NCI-H1930 (cell line): ENCODE results near the gene SH3RF3.

Experiments
- DNase-seq, 2 experiments: peaks; one replicate each; lab custom pipeline; 2025; lab: John Stamatoyannopoulos, UW

The SH3RF3 gene

GRCh38 chr2:109313343-109313742, 184.3 kb downstream of the SH3RF3 start:
- DNase-seq = no peak

DNA sequence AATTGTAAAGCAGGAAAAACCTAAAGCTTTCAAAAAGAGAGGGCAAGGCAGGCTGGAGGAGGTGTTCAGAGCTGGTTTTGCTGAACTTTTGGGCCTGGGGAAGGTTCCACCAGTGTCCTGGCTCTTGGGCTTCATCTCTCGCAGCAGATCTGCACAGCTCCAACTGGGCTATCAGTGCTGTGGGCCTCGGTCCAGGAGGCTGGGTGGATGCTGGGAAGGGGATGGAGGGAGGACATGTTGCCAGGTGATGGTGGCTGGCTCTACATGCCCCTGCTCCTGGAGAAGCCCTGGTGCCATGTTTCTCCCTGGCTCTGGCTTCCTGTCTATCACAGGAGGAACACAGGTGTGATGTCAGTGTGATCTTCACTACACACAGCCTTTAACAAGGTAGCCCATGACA, 187.1 kb downstream of the SH3RF3 start:
- DNase-seq = no peak

DNA sequence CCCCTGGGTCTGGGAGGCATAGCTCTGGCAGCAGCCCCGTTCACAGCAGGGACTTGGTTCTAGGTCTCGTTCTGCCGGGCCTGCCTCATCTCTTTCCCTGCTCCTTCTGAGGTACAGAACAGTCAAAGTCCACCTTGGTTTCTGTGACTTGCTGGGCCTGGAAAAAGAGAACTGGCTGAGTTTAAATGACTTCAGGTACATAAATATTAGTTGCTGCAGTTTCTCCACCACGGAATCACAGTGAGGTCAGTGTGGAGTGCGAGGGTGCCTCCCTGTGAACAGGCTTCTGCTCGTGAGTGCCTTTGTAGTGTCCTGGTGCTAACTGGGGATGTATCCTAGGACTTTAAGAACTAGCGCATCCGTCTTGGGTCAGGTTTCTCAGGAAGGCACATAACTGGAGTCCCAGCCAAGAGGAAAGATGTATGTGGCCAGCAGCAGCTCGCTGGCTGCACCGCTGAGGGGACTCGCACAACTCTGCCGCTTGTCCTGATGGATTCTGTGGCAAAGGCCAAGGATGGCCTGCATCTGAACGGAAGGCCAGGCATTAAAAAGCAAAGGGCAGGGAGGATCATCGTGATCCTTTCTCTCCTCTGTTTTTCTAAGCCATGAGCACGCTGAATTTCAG, 188.6 kb downstream of the SH3RF3 start:
- DNase-seq = no peak

DNA sequence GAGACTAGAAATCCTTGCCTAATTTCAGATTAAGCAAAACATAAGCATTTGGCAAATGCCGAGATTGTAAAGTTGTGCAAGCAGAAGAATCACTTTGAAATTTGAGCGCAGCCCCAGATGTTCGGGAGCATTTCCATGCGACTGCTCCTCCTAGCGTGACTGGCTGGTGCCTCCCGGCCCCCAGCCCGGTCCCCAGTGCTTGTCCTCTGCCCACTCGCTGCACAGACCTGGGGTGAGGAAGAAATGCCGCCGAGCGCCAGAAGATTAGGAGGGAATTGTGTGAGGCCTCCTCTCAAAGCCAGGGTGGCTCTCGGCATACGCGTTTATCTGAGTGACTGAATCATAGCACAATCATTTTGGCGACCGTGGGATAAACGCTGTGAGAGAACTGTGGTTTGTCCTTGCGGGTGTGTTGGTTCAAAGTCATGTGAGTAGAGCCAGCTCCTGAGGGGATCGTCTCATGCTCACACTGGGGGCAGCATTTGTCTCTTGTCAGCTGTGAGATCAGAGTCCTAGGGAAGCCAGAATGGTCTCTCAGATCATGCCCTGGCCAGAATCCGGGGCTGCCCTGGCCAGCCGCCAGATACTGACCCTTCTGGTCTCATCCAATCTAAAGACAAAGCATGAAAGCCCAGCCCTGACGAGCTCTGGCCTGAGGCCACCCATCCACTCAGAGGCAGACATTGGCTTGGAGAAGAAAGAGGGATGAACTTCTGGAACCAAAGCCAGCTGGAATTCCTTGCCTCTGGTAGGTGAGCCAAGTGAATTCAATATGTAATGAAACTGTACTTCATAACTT, 189.3 kb downstream of the SH3RF3 start:
- no peak for DNase-seq

DNA sequence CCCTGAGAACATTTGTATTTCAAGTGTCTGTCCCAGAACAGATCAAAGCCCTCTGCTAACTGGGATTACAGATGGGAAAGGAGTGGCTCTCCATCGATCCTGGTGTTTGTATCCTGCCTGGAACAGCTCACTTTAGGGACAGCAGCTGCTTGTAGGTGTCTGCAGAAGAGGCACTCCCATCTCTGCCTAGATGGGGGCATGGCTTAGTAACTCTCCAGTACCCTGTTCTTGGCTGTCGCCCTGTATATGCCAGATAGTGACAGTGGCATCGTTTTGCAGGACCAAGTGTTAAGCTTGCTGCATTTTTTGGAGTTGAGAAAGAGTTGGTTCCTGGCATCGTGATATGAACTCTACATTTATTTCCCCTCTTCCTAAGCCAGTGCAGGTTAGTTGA, 189.9 kb downstream of the SH3RF3 start:
- DNase-seq = no peak

GRCh38 chr2:109320195-109320922, 191.4 kb downstream of the SH3RF3 start:
- no peak for DNase-seq

DNA sequence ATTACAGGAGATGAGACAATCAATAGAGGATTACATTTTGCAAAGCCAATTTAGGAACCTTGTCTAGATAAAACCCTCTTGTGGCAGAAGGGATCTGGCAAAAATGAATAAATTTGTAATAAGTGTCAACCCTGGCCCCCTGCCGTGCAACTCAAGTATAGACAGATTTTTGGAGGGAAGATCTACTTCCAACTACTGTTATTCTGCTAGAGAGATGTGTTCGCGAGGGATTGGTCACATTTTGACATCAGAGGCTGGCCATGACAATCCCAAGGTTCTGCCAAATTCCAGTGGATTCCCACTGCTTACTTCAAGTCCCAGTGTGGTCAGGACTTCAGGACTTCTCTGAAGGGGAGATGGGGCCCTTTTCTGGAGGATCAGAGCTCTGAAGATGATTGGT, 192.6 kb downstream of the SH3RF3 start:
- DNase-seq = no peak

DNA sequence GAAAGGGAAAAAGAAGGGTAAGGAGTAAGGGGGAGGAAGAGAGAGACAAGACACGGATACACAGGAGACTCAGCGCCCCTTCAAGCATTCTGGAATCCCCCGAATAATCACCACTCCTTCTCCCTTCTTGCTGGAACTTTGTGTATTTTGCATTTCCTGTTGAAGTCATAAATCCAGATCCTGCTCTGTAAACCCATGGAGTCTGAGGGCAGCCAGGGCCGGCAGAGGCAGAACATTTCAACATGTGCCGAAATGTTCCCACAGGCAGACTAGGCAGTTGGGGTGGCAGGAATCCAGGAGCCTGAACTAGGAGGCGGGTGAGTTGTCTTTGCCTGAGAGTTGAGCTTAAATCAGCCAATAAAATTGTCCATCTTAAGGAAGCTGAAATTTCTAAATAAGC, 193.1 kb downstream of the SH3RF3 start:
- no peak for DNase-seq

GRCh38 chr2:109322641-109323040, 193.6 kb downstream of the SH3RF3 start:
- no peak for DNase-seq

GRCh38 chr2:109324861-109325260, 195.9 kb downstream of the SH3RF3 start:
- no peak for DNase-seq

GRCh38 chr2:109325570-109325969, 196.6 kb downstream of the SH3RF3 start:
- DNase-seq = no peak

DNA sequence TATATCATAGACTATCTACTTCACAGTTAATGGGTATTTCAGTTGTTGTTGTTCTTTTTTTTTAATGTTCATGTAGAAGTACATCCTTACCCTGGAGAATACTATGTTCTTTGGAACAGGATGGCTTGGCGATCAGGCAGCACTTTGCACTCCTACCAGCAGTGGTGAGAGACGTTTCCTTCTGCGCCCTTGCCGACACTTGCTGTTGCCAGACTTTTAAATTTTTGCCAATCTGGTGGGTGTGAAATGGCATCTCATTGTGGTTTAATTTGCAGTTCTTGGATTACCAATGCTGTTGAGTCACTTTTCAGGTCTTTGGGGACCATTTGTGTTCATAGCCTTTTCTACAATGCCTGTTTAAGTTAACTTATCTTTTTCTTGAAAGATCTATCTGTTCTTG, 197.3 kb downstream of the SH3RF3 start:
- no peak for DNase-seq

GRCh38 chr2:109330056-109330455, 201.1 kb downstream of the SH3RF3 start:
- DNase-seq = no peak

- no peak for DNase-seq
These were observed 202.1 kb downstream of the SH3RF3 start for GRCh38 chr2:109331081-109331480.

DNA sequence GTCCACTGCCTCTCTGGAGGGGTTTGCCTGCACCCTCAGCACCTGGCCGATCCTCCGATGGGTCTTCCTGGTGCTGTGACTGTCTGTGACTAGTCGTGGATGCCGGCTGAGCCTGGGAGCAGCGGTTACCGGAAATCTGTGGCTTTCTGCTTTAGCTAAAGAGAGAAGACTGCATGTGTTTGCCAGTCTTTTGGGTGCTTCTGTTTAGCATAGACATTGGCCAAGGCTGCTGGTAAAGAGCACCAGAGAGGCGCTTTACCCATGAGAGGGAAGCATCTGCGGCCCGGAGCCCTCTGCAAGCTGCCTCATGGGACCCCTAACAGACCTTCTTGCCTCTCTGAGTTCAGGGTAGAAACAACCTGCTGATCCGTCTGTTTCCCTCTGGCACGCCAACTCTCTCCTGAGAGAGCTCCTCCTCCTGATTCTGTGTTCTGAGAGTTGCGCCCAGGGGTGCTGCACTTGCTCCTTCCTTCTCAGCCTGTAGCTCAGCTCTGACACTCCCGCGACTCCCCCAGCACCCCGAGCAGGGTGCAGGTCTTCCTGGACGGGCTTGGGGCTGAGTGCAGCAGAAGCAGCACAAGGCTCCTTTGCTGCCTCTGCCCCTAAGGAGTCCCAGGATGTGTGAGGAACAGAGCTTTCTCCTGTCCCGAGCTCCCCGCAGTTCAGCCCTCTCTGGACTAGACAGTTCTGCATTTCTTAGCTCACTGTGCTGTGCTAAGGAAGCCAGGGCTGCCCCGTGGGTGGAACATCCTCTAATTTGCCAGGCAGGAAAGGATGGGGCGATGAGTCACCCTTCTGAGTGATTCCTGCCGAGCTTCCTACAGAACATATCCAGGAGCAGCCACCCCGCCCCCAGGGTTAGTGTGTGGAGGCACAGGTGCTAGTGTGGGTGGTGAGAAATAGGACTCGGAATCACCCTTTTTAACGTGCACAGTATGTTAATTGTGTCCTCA, 203.2 kb downstream of the SH3RF3 start:
- no peak for DNase-seq

DNA sequence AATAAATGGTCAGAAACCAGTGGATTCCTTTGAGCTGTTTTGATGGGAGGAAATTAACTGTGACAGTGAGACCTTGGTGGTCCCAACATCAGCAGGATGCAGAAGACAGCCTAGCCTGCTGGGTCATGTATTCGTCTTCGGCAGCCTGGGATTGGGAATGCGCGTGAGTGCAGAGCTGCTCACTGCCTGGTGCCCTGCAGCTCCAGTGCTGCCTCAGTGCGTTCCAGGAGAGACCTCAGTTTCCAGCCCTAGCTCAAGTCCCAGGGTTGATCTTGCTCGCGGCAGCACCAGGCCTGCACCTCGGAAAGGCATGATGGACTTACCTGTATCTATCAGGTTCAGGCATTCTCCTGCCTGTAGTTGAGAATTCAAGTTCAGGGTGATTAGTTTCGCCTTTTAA, 203.9 kb downstream of the SH3RF3 start:
- no peak for DNase-seq

DNA sequence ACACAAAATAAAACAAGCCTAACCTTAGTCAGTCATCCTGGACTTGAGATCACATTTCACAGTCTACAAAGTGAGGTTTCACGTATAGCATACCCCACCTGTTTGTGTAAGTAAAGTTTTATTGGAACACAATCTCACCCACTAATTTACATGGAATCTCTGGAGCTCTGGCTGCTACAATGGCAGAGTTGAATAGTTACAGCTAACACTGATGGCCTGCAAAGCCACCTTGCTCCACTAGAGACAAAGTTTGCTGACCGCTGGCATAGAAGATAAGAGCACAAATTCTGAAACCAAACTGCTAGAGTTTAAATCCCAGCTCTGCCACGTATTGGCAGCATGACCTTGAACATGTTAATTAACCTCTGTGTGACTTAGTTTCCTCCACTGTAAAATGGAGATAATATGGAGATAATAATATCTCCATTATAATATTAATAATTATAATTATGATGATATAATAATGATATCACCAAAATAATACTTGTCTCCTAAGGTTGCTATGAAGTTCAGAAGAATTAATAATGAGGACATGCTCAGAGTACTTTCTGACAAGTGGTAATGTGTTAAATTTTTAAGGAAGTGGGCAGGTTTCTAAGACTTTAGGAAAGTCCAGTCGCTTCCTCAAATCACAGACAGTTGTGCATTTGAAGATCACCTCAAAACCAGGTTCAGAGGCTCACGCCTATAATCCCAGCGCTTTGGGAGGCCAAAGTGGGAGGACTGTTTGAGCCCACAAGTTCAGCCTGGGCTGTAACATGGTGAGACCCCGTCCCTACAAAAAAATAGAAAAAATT, 204.6 kb downstream of the SH3RF3 start:
- DNase-seq = no peak

- DNase-seq = no peak
These were observed 206.7 kb downstream of the SH3RF3 start for GRCh38 chr2:109335631-109336176.

DNA sequence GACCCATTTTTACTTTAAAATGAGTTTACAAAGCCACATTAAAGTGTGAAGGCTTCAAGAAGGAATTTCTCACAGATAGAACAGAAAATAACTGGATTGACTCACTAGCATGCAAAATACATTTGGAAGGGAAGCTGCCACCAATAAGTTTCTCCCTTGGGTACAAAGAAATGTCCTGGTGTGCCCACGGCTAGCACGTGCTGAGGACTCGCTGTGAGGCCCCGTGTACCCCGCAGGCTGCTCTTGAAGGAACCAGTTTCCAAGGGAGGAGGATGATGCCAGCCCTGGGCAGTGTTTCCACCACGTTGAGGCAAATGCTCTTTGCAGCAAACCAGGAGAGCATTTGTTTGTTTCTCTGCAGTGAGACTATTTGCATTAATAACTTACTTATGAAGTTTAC, 207.3 kb downstream of the SH3RF3 start:
- DNase-seq = no peak

DNA sequence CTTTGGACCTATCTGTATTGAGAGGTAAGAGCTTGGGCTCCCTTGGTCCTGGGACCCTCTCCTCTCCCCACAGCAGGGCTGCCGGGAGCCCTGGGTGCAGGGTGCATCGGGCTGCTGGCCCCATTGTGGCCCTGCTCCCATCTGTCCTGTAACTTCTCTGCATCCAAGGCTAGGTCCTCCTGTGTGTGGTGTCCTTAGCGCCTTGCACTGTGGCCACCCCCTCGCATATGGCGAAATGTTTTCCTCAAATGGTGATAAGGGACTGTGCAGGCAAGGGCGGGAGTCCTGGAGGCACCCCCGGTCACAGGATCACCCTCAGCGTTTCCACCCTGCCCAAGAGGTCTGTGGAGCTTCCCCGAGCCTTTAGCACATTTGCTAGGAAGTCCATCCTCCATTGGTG, 208.2 kb downstream of the SH3RF3 start:
- DNase-seq = no peak

DNA sequence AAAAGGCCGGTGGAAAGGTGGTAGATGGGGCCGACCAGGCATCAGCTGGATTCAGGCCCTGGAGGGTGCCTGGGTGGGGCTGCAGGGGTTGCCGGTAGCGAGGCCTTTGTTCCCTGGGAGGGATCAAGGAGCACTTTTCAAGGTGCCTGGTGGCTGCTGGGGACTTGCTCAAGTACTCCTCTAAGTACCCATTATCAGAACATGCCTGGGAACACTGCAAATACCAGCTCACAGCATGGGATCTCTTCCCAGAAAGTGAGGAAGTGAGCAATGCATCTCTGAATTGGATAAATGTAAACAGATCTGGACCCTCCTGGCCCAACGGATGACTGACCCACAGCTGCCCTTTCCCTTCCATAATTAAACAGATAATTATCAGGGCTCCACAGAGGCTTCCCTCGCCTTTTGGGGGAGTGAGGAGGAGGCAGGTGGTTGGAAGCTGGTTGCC, 210.5 kb downstream of the SH3RF3 start:
- no peak for DNase-seq
